HL-60/S4 treated with retinoic acid at 250 ng/mL for 4 days and 3 days (cell line): Measurements from ENCODE around the gene ABO.
"Not testable (repeated sequence)": the region's sequence is repeated elsewhere in the genome, so short reads cannot be mapped to it uniquely, and the experiment has no call there.

Experiments
- in situ Hi-C: fragments of 300-500 bp; cut with MboI; formaldehyde crosslinking; loops from 2 replicates; pipeline ENCODE4 v1.7.0; 2022; ENCODE audit warnings: low sequenced_read_pairs

Gene ABO

DNA sequence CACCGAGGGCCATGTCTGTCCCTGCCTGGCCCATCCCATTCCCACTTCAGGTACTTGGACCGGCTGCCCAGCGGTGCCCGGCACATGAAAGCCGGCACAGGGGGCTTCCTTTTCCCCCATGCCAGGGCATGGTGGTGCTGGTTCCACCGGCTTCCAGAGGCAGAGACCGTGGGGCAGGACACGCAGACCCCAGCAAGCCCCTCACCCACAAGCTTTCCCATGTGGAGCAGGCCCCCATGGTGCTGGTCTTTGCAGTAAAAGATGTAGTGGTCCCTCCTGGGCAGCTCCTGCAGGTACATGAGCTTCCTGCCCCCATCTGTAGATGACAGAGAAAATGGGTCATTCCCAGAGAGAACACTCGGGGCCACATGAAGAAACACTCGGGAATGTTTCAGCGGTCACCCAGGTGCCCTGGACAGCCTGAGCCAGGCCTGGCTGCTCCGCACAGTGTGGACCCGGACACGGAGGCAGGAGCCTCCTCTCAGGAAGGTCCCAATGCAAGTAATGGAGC is 67.9 kb downstream of the ABO start:
- in situ Hi-C loops: no loop called here

DNA sequence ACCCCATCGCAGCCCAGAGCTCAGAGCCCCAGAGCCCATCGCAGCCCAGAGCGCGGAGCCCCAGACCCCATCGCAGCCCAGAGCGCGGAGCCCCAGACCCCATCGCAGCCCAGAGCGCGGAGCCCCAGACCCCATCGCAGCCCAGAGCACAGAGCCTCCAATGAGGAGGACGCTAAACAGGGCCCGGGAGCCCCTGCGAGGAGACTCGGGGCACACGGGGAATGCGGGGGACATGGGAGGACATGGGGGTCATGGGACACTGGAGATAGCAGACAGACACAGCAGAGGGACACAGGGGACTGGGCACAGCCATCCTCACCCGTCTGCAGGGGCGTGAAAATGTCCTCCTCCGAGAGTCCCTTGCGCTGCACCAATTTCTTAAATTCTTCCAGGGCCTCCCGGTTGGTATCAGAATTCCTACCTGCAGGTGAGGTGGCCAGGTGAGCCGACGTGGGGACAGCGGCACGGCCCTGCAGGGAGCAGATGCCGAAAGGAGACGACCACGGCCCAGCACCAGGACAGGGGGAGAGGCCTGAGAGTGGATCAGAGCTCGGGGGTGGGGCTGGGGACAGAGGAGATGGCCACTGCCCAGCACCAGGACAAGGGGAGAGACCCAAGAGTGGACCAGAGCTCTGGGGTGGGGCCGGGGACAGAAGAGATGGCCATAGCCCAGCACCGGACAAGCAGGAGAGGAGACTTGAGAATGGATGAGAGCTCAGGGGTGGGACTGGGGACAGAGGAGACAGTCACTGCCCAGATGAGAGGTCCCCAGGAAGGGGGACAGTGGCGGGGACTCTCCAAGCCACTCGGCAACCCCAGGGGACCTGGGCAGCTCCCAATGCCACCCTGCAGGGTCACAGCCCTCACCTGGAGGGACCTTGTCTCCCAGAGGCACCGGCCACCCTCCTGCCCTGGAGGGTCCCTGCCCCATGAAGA is 68.7 kb downstream of the ABO start:
- in situ Hi-C loops: no loop called here

DNA sequence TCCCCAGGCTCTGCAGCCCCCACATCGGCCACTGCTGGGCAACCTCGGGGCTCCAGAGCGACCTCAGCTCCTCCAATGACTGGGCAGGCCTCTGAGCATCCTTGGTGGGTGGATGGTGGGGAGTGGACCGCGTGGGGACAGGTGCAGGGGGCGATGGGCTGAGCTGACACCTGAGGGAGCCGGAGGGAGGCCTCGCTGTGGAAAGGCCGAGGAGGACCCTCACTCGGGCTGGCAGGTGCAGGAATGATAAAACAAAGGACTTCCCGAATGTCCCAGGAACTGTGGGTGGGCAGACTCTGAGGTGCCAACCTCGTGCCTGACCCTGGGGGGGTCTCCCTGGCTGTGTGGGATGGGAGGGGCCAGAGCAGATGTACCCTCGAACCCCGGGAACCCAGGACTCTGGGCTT is 69.5 kb downstream of the ABO start:
- in situ Hi-C loops: not testable (repeated sequence)
